NCI-H2227 (cell line): ENCODE data around the gene NMT2.

ENCODE experiments used
- DNase-seq: peaks from one replicate; lab custom pipeline; 2025; ENCODE audit not compliant: unreplicated experiment; lab: John Stamatoyannopoulos, UW

NMT2 gene

GRCh38 chr10:15182540-15183207 is 14.2 kb upstream of the NMT2 start:
- no peak for DNase-seq

- DNase-seq, result no peak
Observed at GRCh38 chr10:15181576-15182156, 13.2 kb upstream of the NMT2 start.

GRCh38 chr10:15180736-15181135 is 12.2 kb upstream of the NMT2 start:
- DNase-seq, result no peak

GRCh38 chr10:15176269-15176668 is 7.8 kb upstream of the NMT2 start:
- no peak for DNase-seq

- no peak for DNase-seq
Observed at GRCh38 chr10:15175587-15175986, 7.1 kb upstream of the NMT2 start.

GRCh38 chr10:15172306-15172840 is 3.9 kb upstream of the NMT2 start:
- DNase-seq, result no peak

GRCh38 chr10:15169555-15170401 is 1.3 kb upstream of the NMT2 start:
- no peak for DNase-seq

GRCh38 chr10:15168786-15169554 is 477 bp upstream of the NMT2 start:
- DNase-seq, result peak; percentile 91

GRCh38 chr10:15167411-15168290 is 842 bp downstream of the NMT2 start:
- peak; percentile 43 for DNase-seq

GRCh38 chr10:15166325-15166724 is 2.2 kb downstream of the NMT2 start:
- no peak for DNase-seq

GRCh38 chr10:15163253-15163828 is 5.2 kb downstream of the NMT2 start:
- no peak for DNase-seq

GRCh38 chr10:15158972-15159371 is 9.5 kb downstream of the NMT2 start:
- no peak for DNase-seq

- DNase-seq, result no peak
Observed at GRCh38 chr10:15158448-15158847, 10.0 kb downstream of the NMT2 start.

GRCh38 chr10:15155978-15156656 is 12.4 kb downstream of the NMT2 start:
- no peak for DNase-seq

GRCh38 chr10:15152556-15152955 is 15.9 kb downstream of the NMT2 start:
- no peak for DNase-seq

- DNase-seq, result no peak
Observed at GRCh38 chr10:15150563-15150962, 17.9 kb downstream of the NMT2 start.

- DNase-seq, result no peak
Observed at GRCh38 chr10:15149042-15149771, 19.3 kb downstream of the NMT2 start.

- no peak for DNase-seq
Observed at GRCh38 chr10:15147594-15148392, 20.7 kb downstream of the NMT2 start.
